ENCODE results near the gene ASPG. TPM values are rescaled to one million over a fixed set of nuclear protein-coding genes. Genes with fewer than 3 reads are reported as not detected.

Gene ASPG
- total RNA-seq (not detected), polyA plus RNA-seq (not detected)

- H3K27ac Mint-ChIP-seq, result no peak within 1 kb of the TSS
- H3K4me1 ChIP-seq (ENCODE audit: control insufficient read depth, insufficient read depth, low read length, poor library complexity, severe bottlenecking), result peaks cover 5% of the 10 kb centered on the region
- H3K27ac ChIP-seq (ENCODE audit: insufficient read depth, low read length, poor library complexity, severe bottlenecking), result no peak within 1 kb of the TSS
- DNase-seq (peak in 1 of 3 donors; percentile 27), ATAC-seq (ENCODE audit: low read depth in 2 of 2) (peak; percentile 26 to 33)
- H3K9me3 ChIP-seq (ENCODE audit: control insufficient read depth in 2 of 2, low read length in 2 of 2), result no peaks in the 10 kb centered on the region
- H3K4me3 ChIP-seq (ENCODE audit: low read depth, low read length), result no peak within 1 kb of the TSS
- no peaks in the 10 kb centered on the region for H3K27me3 ChIP-seq (ENCODE audit: control insufficient read depth, insufficient read depth, low read length)
- peaks cover 0 to 2% (median 0%) of the 10 kb centered on the region in 7 donors for H3K9me3 Mint-ChIP-seq
- no peaks in the 10 kb centered on the region for H3K36me3 Mint-ChIP-seq
- peak within 1 kb of the TSS in 2 of 4 donors; percentile 26 to 29 for H3K4me3 Mint-ChIP-seq
- peaks cover 0 to 7% (median 0%) of the 10 kb centered on the region in 4 donors for H3K4me1 Mint-ChIP-seq
- H3K36me3 ChIP-seq (ENCODE audit: control insufficient read depth, insufficient read depth, low read length), result no peaks in the 10 kb centered on the region
- H3K27me3 Mint-ChIP-seq, result peaks cover 4% of the 10 kb centered on the region
These were observed at the start of gene ASPG for GRCh38 chr14:104085032-104085888. Gene ASPG (plus strand): TSS chr14:104085700. CDS start chr14:104085771, 71 bp downstream.

- H3K36me3 Mint-ChIP-seq, result no peaks in the 10 kb centered on the region
- H3K36me3 ChIP-seq (ENCODE audit: control insufficient read depth, insufficient read depth, low read length), result no peaks in the 10 kb centered on the region
- no peaks in the 10 kb centered on the region for H3K4me1 ChIP-seq (ENCODE audit: control insufficient read depth, insufficient read depth, low read length, poor library complexity, severe bottlenecking)
- H3K4me1 Mint-ChIP-seq, result no peaks in the 10 kb centered on the region
- no peak overlapping the region for H3K27ac ChIP-seq (ENCODE audit: insufficient read depth, low read length, poor library complexity, severe bottlenecking)
- no peaks in the 10 kb centered on the region for H3K9me3 ChIP-seq (ENCODE audit: control insufficient read depth in 2 of 2, low read length in 2 of 2)
- peaks cover 17% of the 10 kb centered on the region for H3K27me3 Mint-ChIP-seq
- ATAC-seq (ENCODE audit: low read depth in 2 of 2) (no peak), DNase-seq (no peak)
- H3K9me3 Mint-ChIP-seq, result no peaks in the 10 kb centered on the region
- H3K27ac Mint-ChIP-seq, result no peak overlapping the region
- H3K4me3 ChIP-seq (ENCODE audit: low read depth, low read length), result no peak overlapping the region
- no peaks in the 10 kb centered on the region for H3K27me3 ChIP-seq (ENCODE audit: control insufficient read depth, insufficient read depth, low read length)
- no peak overlapping the region for H3K4me3 Mint-ChIP-seq
These were observed 49.3 kb upstream of the ASPG start for GRCh38 chr14:104036212-104036611.

GRCh38 chr14:104037074-104037473, 48.4 kb upstream of the ASPG start:
- DNase-seq (no peak), ATAC-seq (ENCODE audit: low read depth in 2 of 2) (no peak)
- H3K27me3 ChIP-seq (ENCODE audit: control insufficient read depth, insufficient read depth, low read length), result no peaks in the 10 kb centered on the region
- H3K36me3 ChIP-seq (ENCODE audit: control insufficient read depth, insufficient read depth, low read length), result no peaks in the 10 kb centered on the region
- Mint-ChIP-seq H3K4me3 (no peak overlapping the region), H3K9me3 (no peaks in the 10 kb centered on the region), H3K27ac (no peak overlapping the region), H3K36me3 (no peaks in the 10 kb centered on the region), H3K27me3 (peaks cover 23% of the 10 kb centered on the region), H3K4me1 (no peaks in the 10 kb centered on the region)
- H3K4me1 ChIP-seq (ENCODE audit: control insufficient read depth, insufficient read depth, low read length, poor library complexity, severe bottlenecking), result no peaks in the 10 kb centered on the region
- H3K27ac ChIP-seq (ENCODE audit: insufficient read depth, low read length, poor library complexity, severe bottlenecking), result no peak overlapping the region
- H3K4me3 ChIP-seq (ENCODE audit: low read depth, low read length), result no peak overlapping the region
- H3K9me3 ChIP-seq (ENCODE audit: control insufficient read depth in 2 of 2, low read length in 2 of 2), result no peaks in the 10 kb centered on the region

GRCh38 chr14:104037903-104038302, 47.6 kb upstream of the ASPG start:
- no peaks in the 10 kb centered on the region for H3K9me3 Mint-ChIP-seq
- no peaks in the 10 kb centered on the region for H3K4me1 Mint-ChIP-seq
- H3K4me3 Mint-ChIP-seq, result no peak overlapping the region
- no peaks in the 10 kb centered on the region for H3K4me1 ChIP-seq (ENCODE audit: control insufficient read depth, insufficient read depth, low read length, poor library complexity, severe bottlenecking)
- H3K36me3 ChIP-seq (ENCODE audit: control insufficient read depth, insufficient read depth, low read length), result no peaks in the 10 kb centered on the region
- no peak overlapping the region for H3K27ac Mint-ChIP-seq
- DNase-seq (no peak), ATAC-seq (ENCODE audit: low read depth in 2 of 2) (no peak)
- no peak overlapping the region for H3K27ac ChIP-seq (ENCODE audit: insufficient read depth, low read length, poor library complexity, severe bottlenecking)
- peaks cover 23% of the 10 kb centered on the region for H3K27me3 Mint-ChIP-seq
- H3K36me3 Mint-ChIP-seq, result no peaks in the 10 kb centered on the region
- H3K4me3 ChIP-seq (ENCODE audit: low read depth, low read length), result no peak overlapping the region
- no peaks in the 10 kb centered on the region for H3K9me3 ChIP-seq (ENCODE audit: control insufficient read depth in 2 of 2, low read length in 2 of 2)
- no peaks in the 10 kb centered on the region for H3K27me3 ChIP-seq (ENCODE audit: control insufficient read depth, insufficient read depth, low read length)

GRCh38 chr14:104039214-104039613, 46.3 kb upstream of the ASPG start:
- no peaks in the 10 kb centered on the region for H3K36me3 Mint-ChIP-seq
- ATAC-seq (ENCODE audit: low read depth in 2 of 2) (no peak), DNase-seq (no peak)
- Histone ChIP-seq H3K4me3 (ENCODE audit: low read depth, low read length) (no peak overlapping the region), H3K27me3 (ENCODE audit: control insufficient read depth, insufficient read depth, low read length) (no peaks in the 10 kb centered on the region), H3K36me3 (ENCODE audit: control insufficient read depth, insufficient read depth, low read length) (no peaks in the 10 kb centered on the region), H3K9me3 (ENCODE audit: control insufficient read depth in 2 of 2, low read length in 2 of 2) (no peaks in the 10 kb centered on the region), H3K27ac (ENCODE audit: insufficient read depth, low read length, poor library complexity, severe bottlenecking) (no peak overlapping the region), H3K4me1 (ENCODE audit: control insufficient read depth, insufficient read depth, low read length, poor library complexity, severe bottlenecking) (no peaks in the 10 kb centered on the region)
- H3K4me1 Mint-ChIP-seq, result no peaks in the 10 kb centered on the region
- H3K27me3 Mint-ChIP-seq, result peaks cover 22% of the 10 kb centered on the region
- H3K27ac Mint-ChIP-seq, result no peak overlapping the region
- H3K9me3 Mint-ChIP-seq, result no peaks in the 10 kb centered on the region
- no peak overlapping the region for H3K4me3 Mint-ChIP-seq

- Mint-ChIP-seq H3K4me3 (no peak overlapping the region), H3K27ac (no peak overlapping the region), H3K36me3 (no peaks in the 10 kb centered on the region), H3K27me3 (peaks cover 24% of the 10 kb centered on the region), H3K4me1 (no peaks in the 10 kb centered on the region), H3K9me3 (no peaks in the 10 kb centered on the region)
- Histone ChIP-seq H3K27ac (ENCODE audit: insufficient read depth, low read length, poor library complexity, severe bottlenecking) (no peak overlapping the region), H3K4me3 (ENCODE audit: low read depth, low read length) (no peak overlapping the region), H3K27me3 (ENCODE audit: control insufficient read depth, insufficient read depth, low read length) (no peaks in the 10 kb centered on the region), H3K9me3 (ENCODE audit: control insufficient read depth in 2 of 2, low read length in 2 of 2) (no peaks in the 10 kb centered on the region), H3K36me3 (ENCODE audit: control insufficient read depth, insufficient read depth, low read length) (no peaks in the 10 kb centered on the region), H3K4me1 (ENCODE audit: control insufficient read depth, insufficient read depth, low read length, poor library complexity, severe bottlenecking) (no peaks in the 10 kb centered on the region)
- DNase-seq (no peak), ATAC-seq (ENCODE audit: low read depth in 2 of 2) (no peak)
These were observed 45.0 kb upstream of the ASPG start for GRCh38 chr14:104040539-104040938.

GRCh38 chr14:104041430-104042104, 43.9 kb upstream of the ASPG start:
- H3K27ac Mint-ChIP-seq, result no peak overlapping the region
- no peaks in the 10 kb centered on the region for H3K36me3 Mint-ChIP-seq
- DNase-seq (no peak), ATAC-seq (ENCODE audit: low read depth in 2 of 2) (no peak)
- Histone ChIP-seq H3K9me3 (ENCODE audit: control insufficient read depth in 2 of 2, low read length in 2 of 2) (no peaks in the 10 kb centered on the region), H3K4me1 (ENCODE audit: control insufficient read depth, insufficient read depth, low read length, poor library complexity, severe bottlenecking) (no peaks in the 10 kb centered on the region), H3K27me3 (ENCODE audit: control insufficient read depth, insufficient read depth, low read length) (no peaks in the 10 kb centered on the region), H3K4me3 (ENCODE audit: low read depth, low read length) (no peak overlapping the region), H3K27ac (ENCODE audit: insufficient read depth, low read length, poor library complexity, severe bottlenecking) (no peak overlapping the region), H3K36me3 (ENCODE audit: control insufficient read depth, insufficient read depth, low read length) (no peaks in the 10 kb centered on the region)
- H3K27me3 Mint-ChIP-seq, result peaks cover 32% of the 10 kb centered on the region
- H3K9me3 Mint-ChIP-seq, result no peaks in the 10 kb centered on the region
- no peaks in the 10 kb centered on the region for H3K4me1 Mint-ChIP-seq
- H3K4me3 Mint-ChIP-seq, result no peak overlapping the region

Measured in CD4-positive, CD25-positive, alpha-beta regulatory T cell (primary cell).